ENCODE measurements around the gene NDST3. TPM values are rescaled to one million over a fixed set of nuclear protein-coding genes. Genes with fewer than 3 reads are reported as not detected.

The NDST3 gene
- total and polyA plus RNA-seq, 2 experiments from 2014 or later: 0.07 to 0.24 TPM

GRCh38 chr4:118113220-118113619, 78.9 kb downstream of the NDST3 start:
- Histone ChIP-seq H3K4me1 (ENCODE audit: low read depth) (peaks cover 6% of the 10 kb centered on the region), H3K27me3 (no peaks in the 10 kb centered on the region), H3K27ac (no peak overlapping the region), H3K4me3 (no peak overlapping the region), H3K36me3 (no peaks in the 10 kb centered on the region), H3K9me3 (ENCODE audit: low read depth) (no peaks in the 10 kb centered on the region)
- peak in 1 of 2 donors; percentile 1 for DNase-seq (ENCODE audit: low read depth in 1 of 2, low spot score in 1 of 2)
- no peak for TF ChIP-seq CTCF (IDR thresholded peaks at IDR 0.05; ENCODE audit: low read depth, low read length)

DNA sequence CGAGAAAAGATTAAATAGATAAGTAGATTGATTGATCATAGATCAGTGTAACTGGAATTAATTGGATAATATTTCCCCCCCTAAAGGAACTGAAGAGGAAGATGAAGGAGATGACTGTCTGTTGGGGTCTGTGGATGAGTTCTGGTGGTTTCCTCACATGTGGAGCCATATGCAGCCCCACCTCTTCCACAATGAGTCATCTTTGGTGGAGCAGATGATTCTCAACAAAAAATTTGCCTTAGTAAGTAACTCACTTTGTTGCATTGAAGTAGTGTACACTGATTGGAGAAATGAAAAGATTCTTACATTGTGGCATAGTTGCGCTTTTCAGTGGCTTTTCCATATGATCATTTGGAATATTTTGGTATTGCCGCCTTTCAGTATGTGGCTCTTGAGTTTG, 80.4 kb downstream of the NDST3 start:
- Histone ChIP-seq H3K36me3 (no peaks in the 10 kb centered on the region), H3K4me3 (no peak overlapping the region), H3K4me1 (ENCODE audit: low read depth) (peaks cover 6% of the 10 kb centered on the region), H3K27me3 (no peaks in the 10 kb centered on the region), H3K27ac (no peak overlapping the region), H3K9me3 (ENCODE audit: low read depth) (no peaks in the 10 kb centered on the region)
- TF ChIP-seq CTCF (IDR thresholded peaks at IDR 0.05; ENCODE audit: low read depth, low read length): no peak
- no peak for DNase-seq (ENCODE audit: low read depth in 1 of 2, low spot score in 1 of 2)

GRCh38 chr4:118120120-118120760, 86.0 kb downstream of the NDST3 start:
- no peak for DNase-seq (ENCODE audit: low read depth in 1 of 2, low spot score in 1 of 2)
- no peak overlapping the region for H3K27ac ChIP-seq
- H3K4me3 ChIP-seq: no peak overlapping the region
- no peaks in the 10 kb centered on the region for H3K9me3 ChIP-seq (ENCODE audit: low read depth)
- no peak for TF ChIP-seq CTCF (IDR thresholded peaks at IDR 0.05; ENCODE audit: low read depth, low read length)
- no peaks in the 10 kb centered on the region for H3K27me3 ChIP-seq
- no peaks in the 10 kb centered on the region for H3K36me3 ChIP-seq
- H3K4me1 ChIP-seq (ENCODE audit: low read depth): no peaks in the 10 kb centered on the region

GRCh38 chr4:118124997-118125396, 90.7 kb downstream of the NDST3 start:
- H3K9me3 ChIP-seq (ENCODE audit: low read depth): no peaks in the 10 kb centered on the region
- H3K27me3 ChIP-seq: no peaks in the 10 kb centered on the region
- H3K4me3 ChIP-seq: no peak overlapping the region
- H3K36me3 ChIP-seq: no peaks in the 10 kb centered on the region
- no peak for DNase-seq (ENCODE audit: low read depth in 1 of 2, low spot score in 1 of 2)
- no peak overlapping the region for H3K27ac ChIP-seq
- no peak for TF ChIP-seq CTCF (IDR thresholded peaks at IDR 0.05; ENCODE audit: low read depth, low read length)
- no peaks in the 10 kb centered on the region for H3K4me1 ChIP-seq (ENCODE audit: low read depth)

DNA sequence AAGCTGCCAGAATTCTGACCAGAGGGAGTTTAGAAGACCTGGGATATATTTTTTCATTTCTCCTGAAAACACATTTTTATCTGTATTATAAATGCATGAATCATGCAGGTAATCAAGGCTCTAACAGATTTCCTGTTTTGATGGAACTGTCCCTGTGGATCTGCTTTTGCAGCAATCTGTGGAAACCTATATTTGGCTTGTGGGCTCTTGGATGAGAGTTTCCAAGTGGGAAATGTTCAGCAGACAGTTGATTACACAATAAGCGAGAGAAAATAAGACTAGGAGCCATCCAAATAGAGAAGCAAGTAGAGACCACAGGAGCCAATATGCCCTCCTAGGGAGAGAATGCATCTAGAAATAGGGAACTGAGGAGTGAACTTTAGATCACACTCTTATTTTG, 105.0 kb downstream of the NDST3 start:
- no peak overlapping the region for H3K27ac ChIP-seq
- no peaks in the 10 kb centered on the region for H3K4me1 ChIP-seq (ENCODE audit: low read depth)
- no peak for TF ChIP-seq CTCF (IDR thresholded peaks at IDR 0.05; ENCODE audit: low read depth, low read length)
- H3K36me3 ChIP-seq: no peaks in the 10 kb centered on the region
- no peak for DNase-seq (ENCODE audit: low read depth in 1 of 2, low spot score in 1 of 2)
- H3K4me3 ChIP-seq: no peak overlapping the region
- no peaks in the 10 kb centered on the region for H3K27me3 ChIP-seq
- no peaks in the 10 kb centered on the region for H3K9me3 ChIP-seq (ENCODE audit: low read depth)

Measured in cardiac muscle cell (in vitro differentiated cells and primary cell).